Motor neuron (in vitro differentiated cells): ENCODE measurements around the gene UGT3A1. TPM values are rescaled to one million over a fixed set of nuclear protein-coding genes. Genes with fewer than 3 reads are reported as not detected.
A peak's percentile ranks its signal among the peaks of the same experiment; 100 is the strongest.

Source experiments
- ATAC-seq, 8 experiments: fragments of 200-7000 bp; cut with Tn5 transposase; replicated peaks in 6 of 8; 2 replicates each; pipeline ENCODE4 v1.8.0; 2021; ENCODE audit warnings: mild to moderate bottlenecking in 8 of 8, moderate library complexity in 8 of 8
- H3K27ac ChIP-seq, 2 donors: fragments of 250-450 bp; sonication (Bioruptor Pico); 2 replicates each; pipeline ENCODE4 v1.9.0; 2021; ENCODE audit warnings: antibody characterized with exemption in 2 of 2, mild to moderate bottlenecking in 2 of 2, moderate library complexity in 1 of 2
- H3K4me1 ChIP-seq, 2 donors: fragments of 250-450 bp; sonication (Bioruptor Pico); replicated peaks in 1 of 2; 2 replicates each; pipeline ENCODE4 v1.6.1; 2021; ENCODE audit warnings: antibody characterized with exemption in 2 of 2, mild to moderate bottlenecking in 2 of 2, moderate library complexity in 1 of 2
- H3K4me3 ChIP-seq, 5 donors: fragments of 250-450 bp; sonication (Bioruptor Pico); 2 replicates each; pipeline ENCODE4 v1.9.0; 2021; ENCODE audit warnings: antibody characterized with exemption in 5 of 5, mild to moderate bottlenecking in 5 of 5, moderate library complexity in 4 of 5
- WGBS, 10 experiments: fragments of 450-650 bp; shearing (Covaris generic); methylation state at CpG; one replicate each; pipeline ENCODE4 v1.0.0; 2022; 5-methylcytosine and 5-hydroxymethylcytosine counted together
- in situ Hi-C, 9 experiments: fragments of 400-800 bp; cut with MboI; loops; one replicate each; pipeline ENCODE4 v1.15.0; 2021; ENCODE audit warnings: low sequenced_read_pairs in 9 of 9, low pct_unique_long_range_greater_than_20kb in 2 of 9; ENCODE audit not compliant: unreplicated experiment in 9 of 9
- total RNA-seq, 8 experiments: library from RNA; unstranded; fragments of 300-600 nt; gene quantifications; 2 replicates each; pipeline versions ENCODE4 v1.2.3 to v1.2.4, GENCODE V29; 2022

Gene UGT3A1
- total RNA-seq, 8 experiments from 2014 or later: 0.14 to 2.6 (median 0.55) TPM; not detected in 2

- Histone ChIP-seq H3K4me3 (no peak overlapping the region), H3K27ac (no peak overlapping the region), H3K4me1 (no peaks in the 10 kb centered on the region)
- in situ Hi-C loops: loop anchor here in 4 of 9 experiments (25.0 kb wide), 3 partner anchors 137 to 837 kb away; no protein-coding TSS in a partner anchor
- ATAC-seq: peak in 3 of 8 experiments; percentile 9 to 28 (median 13)
- WGBS, 10 experiments: 0 to 96% (median 60%) methylated on average over 3 to 8 of the region's 10 CpGs
Observed at GRCh38 chr5:35924122-35924949, 66.9 kb downstream of the UGT3A1 start.

DNA sequence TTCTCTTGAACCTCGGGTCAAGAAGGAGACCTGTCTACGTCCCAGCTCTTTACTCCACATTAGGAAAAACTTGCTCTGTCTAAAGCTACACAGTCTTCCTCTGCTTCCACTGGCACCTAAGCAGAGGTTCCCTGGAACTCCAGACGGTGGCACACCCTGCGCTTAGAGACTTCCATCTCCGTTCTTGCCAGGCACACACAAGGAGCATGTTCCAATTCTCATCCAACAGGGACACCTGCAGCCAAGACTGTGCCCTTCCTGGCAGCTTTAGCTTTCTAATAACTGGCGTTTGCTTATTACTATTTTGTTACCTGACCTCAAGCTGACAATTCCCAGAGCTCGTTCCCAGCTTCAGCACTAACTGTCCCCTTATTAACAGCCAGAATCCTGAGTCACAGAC lies 68.7 kb downstream of the UGT3A1 start:
- no peak overlapping the region for H3K4me3 ChIP-seq
- in situ Hi-C loops: loop anchor here in 4 of 9 experiments (25.0 kb wide), 3 partner anchors 135 to 835 kb away; no protein-coding TSS in a partner anchor
- no peak overlapping the region for H3K27ac ChIP-seq
- ATAC-seq: no peak
- H3K4me1 ChIP-seq: no peaks in the 10 kb centered on the region
- WGBS, 10 experiments: 40 to 87% (median 77%) methylated on average over 1 to 6 of the region's 7 CpGs; no CpG with 5 or more reads in 5 of the 10 experiments

GRCh38 chr5:35921930-35922329 lies 69.3 kb downstream of the UGT3A1 start:
- H3K27ac ChIP-seq: no peak overlapping the region
- ATAC-seq: no peak
- in situ Hi-C loops: loop anchor here in 4 of 9 experiments (25.0 kb wide), 3 partner anchors 135 to 835 kb away; no protein-coding TSS in a partner anchor
- WGBS, 10 experiments: 29 to 75% (median 65%) methylated on average over 1 to 5 of the region's 5 CpGs; no CpG with 5 or more reads in 2 of the 10 experiments
- no peaks in the 10 kb centered on the region for H3K4me1 ChIP-seq
- no peak overlapping the region for H3K4me3 ChIP-seq

DNA sequence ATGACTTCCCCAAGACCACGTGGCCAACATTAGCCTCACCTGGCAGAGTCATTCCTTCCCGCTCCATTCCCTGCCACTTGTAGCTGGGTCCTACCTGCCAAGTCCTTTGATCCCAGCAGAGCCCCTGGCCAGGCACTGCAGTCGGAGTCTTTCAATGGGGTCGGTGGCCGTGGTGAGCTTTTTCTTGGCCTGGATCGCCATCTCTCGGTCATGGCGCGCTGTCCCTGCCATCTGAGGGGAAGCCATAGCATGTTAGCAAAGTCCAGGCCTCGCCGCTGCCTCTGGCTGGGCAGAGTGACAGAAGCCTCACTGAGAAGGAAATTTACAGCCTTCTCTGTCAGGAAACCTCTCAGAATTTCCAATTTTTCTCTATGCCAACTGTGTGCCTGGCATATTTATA lies 70.3 kb downstream of the UGT3A1 start:
- peak in 2 of 8 experiments; percentile 15 to 46 for ATAC-seq
- 20 to 100% (median 68%) methylated on average over 1 to 9 of the region's 11 CpGs; no CpG with 5 or more reads in 3 of the 10 experiments for WGBS, 10 experiments
- Histone ChIP-seq H3K4me1 (no peaks in the 10 kb centered on the region), H3K27ac (no peak overlapping the region), H3K4me3 (no peak overlapping the region)
- in situ Hi-C loops: loop anchor here in 4 of 9 experiments (25.0 kb wide), 3 partner anchors 134 to 834 kb away; no protein-coding TSS in a partner anchor

- in situ Hi-C loops: loop anchor here in 4 of 9 experiments (25.0 kb wide), 3 partner anchors 132 to 832 kb away; no protein-coding TSS in a partner anchor
- Histone ChIP-seq H3K4me3 (no peak overlapping the region), H3K27ac (no peak overlapping the region), H3K4me1 (no peaks in the 10 kb centered on the region)
- ATAC-seq: no peak
- WGBS, 10 experiments: 0 to 90% (median 48%) methylated on average over 2 to 4 of the region's 4 CpGs; no CpG with 5 or more reads in 1 of the 10 experiments
Observed at GRCh38 chr5:35919191-35919590, 72.0 kb downstream of the UGT3A1 start.

GRCh38 chr5:35908814-35909213 lies 82.4 kb downstream of the UGT3A1 start:
- no peak for ATAC-seq
- in situ Hi-C loops: loop anchor here in 4 of 9 experiments (25.0 kb wide), 3 partner anchors 122 to 822 kb away; no protein-coding TSS in a partner anchor
- H3K4me1 ChIP-seq: no peaks in the 10 kb centered on the region
- H3K27ac ChIP-seq: no peak overlapping the region
- H3K4me3 ChIP-seq: no peak overlapping the region

GRCh38 chr5:35908228-35908627 lies 83.0 kb downstream of the UGT3A1 start:
- Histone ChIP-seq H3K4me3 (no peak overlapping the region), H3K27ac (no peak overlapping the region), H3K4me1 (no peaks in the 10 kb centered on the region)
- 11 to 82% (median 14%) methylated on average over 1 of the region's 1 CpG; no CpG with 5 or more reads in 5 of the 10 experiments for WGBS, 10 experiments
- in situ Hi-C loops: loop anchor here in 4 of 9 experiments (25.0 kb wide), 3 partner anchors 121 to 821 kb away; no protein-coding TSS in a partner anchor
- no peak for ATAC-seq

GRCh38 chr5:35904443-35905132 lies 86.6 kb downstream of the UGT3A1 start:
- no peak overlapping the region for H3K4me3 ChIP-seq
- no peaks in the 10 kb centered on the region for H3K4me1 ChIP-seq
- H3K27ac ChIP-seq: no peak overlapping the region
- WGBS, 10 experiments: 47 to 96% (median 72%) methylated on average over 3 to 11 of the region's 11 CpGs
- in situ Hi-C loops: loop anchor here in 4 of 9 experiments (25.0 kb wide), 3 partner anchors 117 to 817 kb away; no protein-coding TSS in a partner anchor
- no peak for ATAC-seq

DNA sequence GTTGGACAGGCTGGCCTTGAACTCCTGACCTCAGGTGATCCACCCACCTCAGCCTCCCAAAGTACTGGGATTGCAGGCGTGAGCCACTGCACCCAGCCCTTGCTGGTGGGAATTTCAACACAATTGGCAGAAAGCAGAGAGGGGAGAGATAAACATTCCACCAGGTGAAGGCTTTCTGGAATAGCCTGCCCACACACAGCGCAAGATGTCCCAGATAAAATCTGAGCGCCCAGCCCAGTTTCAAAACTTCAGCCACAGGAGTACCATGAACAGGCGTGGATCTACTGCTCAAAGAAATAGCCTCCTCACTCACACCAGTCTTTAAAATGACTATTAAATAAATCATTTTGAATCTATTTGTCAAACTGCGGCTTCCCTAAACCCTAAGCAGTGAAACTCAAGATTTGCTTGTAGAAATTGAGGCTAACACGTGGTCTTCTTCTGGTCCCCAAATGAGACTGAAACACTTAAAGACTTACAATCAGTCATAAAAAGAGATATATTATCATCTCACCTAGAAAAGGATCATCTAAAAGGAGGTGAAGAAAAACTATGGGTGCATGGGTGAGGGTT lies 87.5 kb downstream of the UGT3A1 start:
- ATAC-seq: no peak
- in situ Hi-C loops: loop anchor here in 4 of 9 experiments (25.0 kb wide), 3 partner anchors 116 to 816 kb away; no protein-coding TSS in a partner anchor
- 75 to 100% (median 89%) methylated on average over 1 to 6 of the region's 6 CpGs; no CpG with 5 or more reads in 1 of the 10 experiments for WGBS, 10 experiments
- H3K4me3 ChIP-seq: no peak overlapping the region
- H3K4me1 ChIP-seq: no peaks in the 10 kb centered on the region
- H3K27ac ChIP-seq: no peak overlapping the region

- Histone ChIP-seq H3K4me1 (no peaks in the 10 kb centered on the region), H3K4me3 (no peak overlapping the region), H3K27ac (no peak overlapping the region)
- WGBS, 10 experiments: 50 to 100% (median 68%) methylated on average over 1 to 2 of the region's 2 CpGs; no CpG with 5 or more reads in 1 of the 10 experiments
- peak in 1 of 8 experiments; percentile 29 for ATAC-seq
- in situ Hi-C loops: loop anchor here in 4 of 9 experiments (25.0 kb wide), 3 partner anchors 115 to 815 kb away; no protein-coding TSS in a partner anchor
Observed at GRCh38 chr5:35902046-35902672, 89.0 kb downstream of the UGT3A1 start.
